Measurements from ENCODE around the gene MYBPC1. TPM values are rescaled to one million over a fixed set of nuclear protein-coding genes. Genes with fewer than 3 reads are reported as not detected.
A peak's percentile ranks its signal among the peaks of the same experiment; 100 is the strongest.

The MYBPC1 gene
- total and polyA plus RNA-seq, 9 of the 15 experiments (the other 6 are each of a cell fraction or from before 2014, with no cell fraction given) = not detected

DNA sequence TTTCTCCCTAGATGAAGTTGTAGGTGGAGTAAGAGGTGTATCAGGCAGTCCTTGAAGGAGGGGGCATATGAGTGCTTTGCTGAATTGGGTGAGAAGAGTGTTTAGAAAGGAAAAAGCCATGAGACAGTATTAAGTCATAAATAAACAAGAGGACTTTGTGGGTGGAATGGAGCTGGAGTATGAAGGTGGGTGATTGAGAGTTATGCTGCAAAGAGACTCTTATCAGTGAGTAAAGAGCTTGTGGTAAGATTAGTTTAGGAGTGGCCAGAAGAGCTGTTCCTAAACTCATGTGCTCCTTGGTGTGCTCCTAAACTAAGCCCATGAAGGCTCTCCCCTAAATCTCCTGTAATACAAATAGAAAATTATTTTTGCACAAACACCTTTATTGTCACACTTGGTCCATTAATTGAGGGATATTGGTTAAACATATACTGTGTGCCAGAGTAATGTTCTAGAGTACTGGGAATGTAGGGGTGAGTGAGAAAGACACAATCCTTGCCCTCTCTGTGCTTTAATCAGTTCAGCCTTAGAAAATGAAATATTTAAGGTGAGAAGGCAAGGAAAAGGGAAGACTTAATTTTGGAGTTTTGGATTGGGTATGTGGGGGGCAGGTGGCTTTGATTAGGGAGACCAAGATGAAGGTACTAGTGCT is 112.5 kb downstream of the MYBPC1 start (continued):
- TF ChIP-seq SMARCB1 (IDR thresholded peaks at IDR 0.05; ENCODE audit: insufficient read length, low read depth) (no peak), TEAD4 (IDR thresholded peaks at IDR 0.05; ENCODE audit: low read length) (peak; percentile 67), TEAD4 (CRISPR knock-in tag; IDR thresholded peaks at IDR 0.05; ENCODE audit: borderline replicate concordance) (no peak), FOXK2 (conservative IDR thresholded peaks at IDR 0.05 in 1 of 2, IDR thresholded peaks at IDR 0.05 in 1 of 2; ENCODE audit: low read depth in 2 of 2) (peak; percentile 80 to 86), SMARCA4 (IDR thresholded peaks at IDR 0.05) (peak; percentile 81), RAD51 (IDR thresholded peaks at IDR 0.05; ENCODE audit: borderline replicate concordance, low read depth) (no peak), TAL1 (IDR thresholded peaks at IDR 0.05) (peak; percentile 48), RHOXF2B (CRISPR knock-in tag; conservative IDR thresholded peaks at IDR 0.05) (no peak), HNRNPH1 (optimal IDR thresholded peaks at IDR 0.05; ENCODE audit: low read depth, low read length) (no peak), ZNF436 (CRISPR knock-in tag; IDR thresholded peaks at IDR 0.05) (no peak), MCM2 (IDR thresholded peaks at IDR 0.05; ENCODE audit: low read depth) (no peak), SMARCC2 (IDR thresholded peaks at IDR 0.05; ENCODE audit: low read depth) (peak; percentile 47; the same call in 1 of the 2 replicates)
- TF ChIP-seq, protein P1, sequence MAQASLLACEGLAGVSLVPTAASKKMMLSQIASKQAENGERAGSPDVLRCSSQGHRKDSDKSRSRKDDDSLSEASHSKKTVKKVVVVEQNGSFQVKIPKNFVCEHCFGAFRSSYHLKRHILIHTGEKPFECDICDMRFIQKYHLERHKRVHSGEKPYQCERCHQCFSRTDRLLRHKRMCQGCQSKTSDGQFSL (CRISPR knock-in tag; IDR thresholded peaks at IDR 0.05) = no peak
- TF ChIP-seq, protein P1 (tag; IDR thresholded peaks at IDR 0.05) = no peak
- TF ChIP-seq, protein P2, sequence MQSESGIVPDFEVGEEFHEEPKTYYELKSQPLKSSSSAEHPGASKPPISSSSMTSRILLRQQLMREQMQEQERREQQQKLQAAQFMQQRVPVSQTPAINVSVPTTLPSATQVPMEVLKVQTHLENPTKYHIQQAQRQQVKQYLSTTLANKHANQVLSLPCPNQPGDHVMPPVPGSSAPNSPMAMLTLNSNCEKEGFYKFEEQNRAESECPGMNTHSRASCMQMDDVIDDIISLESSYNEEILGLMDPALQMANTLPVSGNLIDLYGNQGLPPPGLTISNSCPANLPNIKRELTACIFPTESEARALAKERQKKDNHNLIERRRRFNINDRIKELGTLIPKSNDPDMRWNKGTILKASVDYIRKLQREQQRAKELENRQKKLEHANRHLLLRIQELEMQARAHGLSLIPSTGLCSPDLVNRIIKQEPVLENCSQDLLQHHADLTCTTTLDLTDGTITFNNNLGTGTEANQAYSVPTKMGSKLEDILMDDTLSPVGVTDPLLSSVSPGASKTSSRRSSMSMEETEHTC (IDR thresholded peaks at IDR 0.05) = no peak
- TF ChIP-seq, protein P3, sequence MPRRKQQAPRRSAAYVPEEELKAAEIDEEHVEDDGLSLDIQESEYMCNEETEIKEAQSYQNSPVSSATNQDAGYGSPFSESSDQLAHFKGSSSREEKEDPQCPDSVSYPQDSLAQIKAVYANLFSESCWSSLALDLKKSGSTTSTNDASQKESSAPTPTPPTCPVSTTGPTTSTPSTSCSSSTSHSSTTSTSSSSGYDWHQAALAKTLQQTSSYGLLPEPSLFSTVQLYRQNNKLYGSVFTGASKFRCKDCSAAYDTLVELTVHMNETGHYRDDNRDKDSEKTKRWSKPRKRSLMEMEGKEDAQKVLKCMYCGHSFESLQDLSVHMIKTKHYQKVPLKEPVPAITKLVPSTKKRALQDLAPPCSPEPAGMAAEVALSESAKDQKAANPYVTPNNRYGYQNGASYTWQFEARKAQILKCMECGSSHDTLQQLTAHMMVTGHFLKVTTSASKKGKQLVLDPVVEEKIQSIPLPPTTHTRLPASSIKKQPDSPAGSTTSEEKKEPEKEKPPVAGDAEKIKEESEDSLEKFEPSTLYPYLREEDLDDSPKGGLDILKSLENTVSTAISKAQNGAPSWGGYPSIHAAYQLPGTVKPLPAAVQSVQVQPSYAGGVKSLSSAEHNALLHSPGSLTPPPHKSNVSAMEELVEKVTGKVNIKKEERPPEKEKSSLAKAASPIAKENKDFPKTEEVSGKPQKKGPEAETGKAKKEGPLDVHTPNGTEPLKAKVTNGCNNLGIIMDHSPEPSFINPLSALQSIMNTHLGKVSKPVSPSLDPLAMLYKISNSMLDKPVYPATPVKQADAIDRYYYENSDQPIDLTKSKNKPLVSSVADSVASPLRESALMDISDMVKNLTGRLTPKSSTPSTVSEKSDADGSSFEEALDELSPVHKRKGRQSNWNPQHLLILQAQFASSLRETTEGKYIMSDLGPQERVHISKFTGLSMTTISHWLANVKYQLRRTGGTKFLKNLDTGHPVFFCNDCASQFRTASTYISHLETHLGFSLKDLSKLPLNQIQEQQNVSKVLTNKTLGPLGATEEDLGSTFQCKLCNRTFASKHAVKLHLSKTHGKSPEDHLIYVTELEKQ (CRISPR knock-in tag; IDR thresholded peaks at IDR 0.05) = no peak
- TF ChIP-seq, protein P4, sequence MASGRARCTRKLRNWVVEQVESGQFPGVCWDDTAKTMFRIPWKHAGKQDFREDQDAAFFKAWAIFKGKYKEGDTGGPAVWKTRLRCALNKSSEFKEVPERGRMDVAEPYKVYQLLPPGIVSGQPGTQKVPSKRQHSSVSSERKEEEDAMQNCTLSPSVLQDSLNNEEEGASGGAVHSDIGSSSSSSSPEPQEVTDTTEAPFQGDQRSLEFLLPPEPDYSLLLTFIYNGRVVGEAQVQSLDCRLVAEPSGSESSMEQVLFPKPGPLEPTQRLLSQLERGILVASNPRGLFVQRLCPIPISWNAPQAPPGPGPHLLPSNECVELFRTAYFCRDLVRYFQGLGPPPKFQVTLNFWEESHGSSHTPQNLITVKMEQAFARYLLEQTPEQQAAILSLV (tag; IDR thresholded peaks at IDR 0.05) = no peak
- TF ChIP-seq, protein P5, sequence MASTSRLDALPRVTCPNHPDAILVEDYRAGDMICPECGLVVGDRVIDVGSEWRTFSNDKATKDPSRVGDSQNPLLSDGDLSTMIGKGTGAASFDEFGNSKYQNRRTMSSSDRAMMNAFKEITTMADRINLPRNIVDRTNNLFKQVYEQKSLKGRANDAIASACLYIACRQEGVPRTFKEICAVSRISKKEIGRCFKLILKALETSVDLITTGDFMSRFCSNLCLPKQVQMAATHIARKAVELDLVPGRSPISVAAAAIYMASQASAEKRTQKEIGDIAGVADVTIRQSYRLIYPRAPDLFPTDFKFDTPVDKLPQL (IDR thresholded peaks at IDR 0.05; ENCODE audit: extremely low read depth, insufficient read length) = no peak
- TF ChIP-seq, protein P6, sequence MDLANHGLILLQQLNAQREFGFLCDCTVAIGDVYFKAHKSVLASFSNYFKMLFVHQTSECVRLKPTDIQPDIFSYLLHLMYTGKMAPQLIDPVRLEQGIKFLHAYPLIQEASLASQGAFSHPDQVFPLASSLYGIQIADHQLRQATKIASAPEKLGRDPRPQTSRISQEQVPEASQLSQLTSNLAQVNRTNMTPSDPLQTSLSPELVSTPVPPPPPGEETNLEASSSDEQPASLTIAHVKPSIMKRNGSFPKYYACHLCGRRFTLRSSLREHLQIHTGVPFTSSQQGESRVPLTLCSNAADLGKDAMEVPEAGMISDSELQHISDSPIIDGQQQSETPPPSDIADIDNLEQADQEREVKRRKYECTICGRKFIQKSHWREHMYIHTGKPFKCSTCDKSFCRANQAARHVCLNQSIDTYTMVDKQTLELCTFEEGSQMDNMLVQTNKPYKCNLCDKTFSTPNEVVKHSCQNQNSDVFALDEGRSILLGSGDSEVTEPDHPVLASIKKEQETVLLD (IDR thresholded peaks at IDR 0.05) = peak; percentile 48; the same call in 1 of the 2 replicates

Data from K562 (cell line).